Stimulated activated CD4-positive, alpha-beta T cell treated with anti-CD3 and anti-CD28 coated beads, Interleukin-1b, Interleukin-23, amount 100 ng/mL, for 48 hours (primary cell): ENCODE data around the gene DNAJB11.
"Not testable (repeated sequence)": the region's sequence is repeated elsewhere in the genome, so short reads cannot be mapped to it uniquely, and the experiment has no call there.

Experiments
- DNase-seq: peaks from one replicate; pipeline ENCODE4 v3.0.0-alpha.2; 2020

The DNAJB11 gene

GRCh38 chr3:186620213-186621092 is 49.9 kb downstream of the DNAJB11 start:
- no peak for DNase-seq

GRCh38 chr3:186621894-186622650 is 51.6 kb downstream of the DNAJB11 start:
- no peak for DNase-seq

GRCh38 chr3:186622651-186623310 is 52.3 kb downstream of the DNAJB11 start:
- no peak for DNase-seq

- DNase-seq: no peak
Measured at GRCh38 chr3:186624598-186624997, 54.1 kb downstream of the DNAJB11 start.

- DNase-seq: no peak
Measured at GRCh38 chr3:186625600-186626042, 55.1 kb downstream of the DNAJB11 start.

GRCh38 chr3:186626254-186626847 is 55.8 kb downstream of the DNAJB11 start:
- DNase-seq: no peak

GRCh38 chr3:186627852-186628414 is 57.4 kb downstream of the DNAJB11 start:
- no peak for DNase-seq

- no peak for DNase-seq
Measured at GRCh38 chr3:186628756-186629155, 58.2 kb downstream of the DNAJB11 start.

GRCh38 chr3:186630950-186631641 is 60.6 kb downstream of the DNAJB11 start:
- no peak for DNase-seq

GRCh38 chr3:186633481-186633880 is 63.0 kb downstream of the DNAJB11 start:
- no peak for DNase-seq

GRCh38 chr3:186634207-186634606 is 63.7 kb downstream of the DNAJB11 start:
- not testable (repeated sequence) for DNase-seq
